K562 (cell line): Measurements from ENCODE around the gene NTRK1. TPM values are rescaled to one million over a fixed set of nuclear protein-coding genes. Genes with fewer than 3 reads are reported as not detected.

Source experiments
- BACH1 ChIP-seq: fragments of 200-800 bp; sonication (Bioruptor generic); IDR thresholded peaks from 2 replicates; pipeline ENCODE4 v1.6.1; 2016; ENCODE audit warnings: missing genetic modification characterization, missing compliant biosample characterization
- CBX2 ChIP-seq: fragments of 200-600 bp; sonication (generic); IDR thresholded peaks from one replicate; pipeline ENCODE4 v1.6.1; 2012; ENCODE audit warnings: mild to moderate bottlenecking, low read length, inconsistent platforms; ENCODE audit not compliant: insufficient read depth, poor library complexity, severe bottlenecking
- EZH2 ChIP-seq: IDR thresholded peaks from 2 replicates; pipeline ENCODE4 v1.6.1; 2012; ENCODE audit warnings: low read depth, mild to moderate bottlenecking, inconsistent platforms, low read length, borderline replicate concordance
- FOXJ3 ChIP-seq: sonication (generic); formaldehyde crosslinking; IDR thresholded peaks from 2 replicates; pipeline ENCODE4 v1.4.0; 2020; ENCODE audit warnings: mild to moderate bottlenecking, missing genetic modification reagents
- KLF16 ChIP-seq: IDR thresholded peaks from 2 replicates; pipeline ENCODE4 v1.6.1; 2016; ENCODE audit warnings: antibody characterized with exemption
- MTA3 ChIP-seq: fragments of 450-650 bp; formaldehyde crosslinking; IDR thresholded peaks from 2 replicates; pipeline ENCODE4 v1.6.1; 2017; ENCODE audit warnings: mild to moderate bottlenecking, borderline replicate concordance
- NBN ChIP-seq: fragments of 450-650 bp; IDR thresholded peaks from 2 replicates; pipeline ENCODE4 v1.6.1; 2016; ENCODE audit warnings: low read depth, mild to moderate bottlenecking
- NFE2 ChIP-seq: IDR thresholded peaks from 2 replicates; pipeline ENCODE4 v1.6.1; 2014; ENCODE audit warnings: antibody characterized with exemption, low read depth
- TRIM24 ChIP-seq, 2 experiments: fragments of 450-650 bp; IDR thresholded peaks; 2 replicates each; pipeline ENCODE4 v1.6.1; 2016
- XRCC3 ChIP-seq: fragments of 450-650 bp; IDR thresholded peaks from 2 replicates; pipeline ENCODE4 v1.6.1; 2017; ENCODE audit warnings: mild to moderate bottlenecking, moderate library complexity
- ZKSCAN8 ChIP-seq: fragments of 200-800 bp; sonication (Bioruptor generic); IDR thresholded peaks from 2 replicates; pipeline ENCODE4 v1.6.1; 2016; ENCODE audit warnings: missing genetic modification characterization, missing compliant biosample characterization
- polyA plus RNA-seq, 8 experiments: library from polyadenylated mRNA; depleted of rRNA in 4 of 8; stranded (reverse) in 5 of 8; unstranded in 3 of 8; fragments of >200 nt; fragmentation: Nextera tagmentation in 2 of 8; fragmentation: Illumina TruSeq in 1 of 8; extraction: Ambion mirVana in 2 of 8; extraction: Trizol in 1 of 8; gene quantifications; 2 replicates each; pipeline versions ENCODE4 v1.2.1 to v1.2.3, GENCODE V29; 2011 to 2014; ENCODE audit warnings: inconsistent platforms in 1 of 8, missing spikeins in 1 of 8
- total RNA-seq, 7 experiments: library from RNA; depleted of rRNA in 6 of 7; stranded (reverse); fragments of >200 nt in 6 of 7; fragmentation: Illumina TruSeq in 2 of 7; extraction: Trizol in 2 of 7; gene quantifications; 2 replicates each; pipeline versions ENCODE4 v1.2.1 to v1.2.3, GENCODE V29; 2011 to 2021; ENCODE audit warnings: low replicate concordance in 1 of 7
- TF ChIP-seq, protein P1 (sequence below): fragments of 450-650 bp; formaldehyde crosslinking; IDR thresholded peaks from 2 replicates; pipeline ENCODE4 v1.4.0; 2020; ENCODE audit warnings: mild to moderate bottlenecking, moderate library complexity
- TF ChIP-seq, protein P2 (sequence below): fragments of 150-350 bp; IDR thresholded peaks from 2 replicates; pipeline ENCODE4 v1.6.1; 2014; ENCODE audit warnings: low read depth, mild to moderate bottlenecking, low read length, borderline replicate concordance
- TF ChIP-seq, protein P3 (sequence below), 3 experiments: fragments of 200-800 bp in 1 of 3; sonication (Bioruptor generic) in 1 of 3; sonication (generic) in 1 of 3; formaldehyde crosslinking in 1 of 3; IDR thresholded peaks; 2 replicates each; pipeline versions ENCODE4 v1.6.1 to v1.8.0; 2016 to 2022; ENCODE audit warnings: mild to moderate bottlenecking in 2 of 3, missing compliant biosample characterization in 2 of 3, missing genetic modification characterization in 2 of 3, missing genetic modification reagents in 1 of 3
- TF ChIP-seq, protein P4 (sequence below), 2 experiments: fragments of 150-350 bp in 1 of 2; IDR thresholded peaks; 2 replicates each; pipeline ENCODE4 v1.6.1; 2012 to 2016; ENCODE audit warnings: low read depth in 2 of 2, low read length in 2 of 2, mild to moderate bottlenecking in 1 of 2, moderate library complexity in 1 of 2

NTRK1 gene
- total and polyA plus RNA-seq, 9 of the 15 experiments (the other 6 are each of a cell fraction or from before 2014, with no cell fraction given) = 0.46 to 30.0 (median 7.9) TPM

DNA sequence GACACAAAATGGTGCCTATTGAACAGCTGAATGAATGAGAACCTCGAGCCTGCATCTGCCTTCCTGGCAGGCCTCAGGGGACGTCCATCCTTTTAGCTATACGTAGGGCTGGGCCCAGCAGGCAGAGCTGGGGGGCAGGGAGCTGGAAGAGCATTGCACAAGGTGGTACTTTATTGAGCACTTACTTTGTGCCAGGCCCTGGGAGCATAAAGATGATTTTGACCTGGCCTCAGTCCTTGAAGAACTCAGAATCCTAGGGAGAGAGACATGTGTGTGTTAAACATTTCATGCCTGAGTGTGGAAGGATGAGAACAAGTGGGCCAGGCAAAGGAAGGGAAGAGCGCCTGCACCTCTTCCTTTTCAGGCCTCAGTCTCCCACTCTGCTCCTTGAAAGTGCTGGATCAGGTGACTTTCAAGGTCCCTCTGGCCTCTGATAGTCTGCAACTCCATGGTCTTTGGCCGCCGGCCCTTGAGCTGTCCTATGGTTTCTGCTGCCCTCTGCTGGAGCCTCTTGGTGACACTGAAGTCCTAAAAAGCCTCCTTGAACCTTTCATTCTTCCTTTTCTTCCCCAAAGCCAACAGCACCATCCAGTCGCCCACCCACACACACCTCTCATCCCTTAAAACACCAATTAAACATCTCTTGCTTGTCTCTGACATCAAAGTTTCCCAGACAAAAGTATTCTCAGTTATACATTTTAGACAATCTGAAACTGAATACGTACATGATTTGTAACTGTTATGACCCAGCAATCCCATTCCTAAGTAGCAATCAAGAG is 29.3 kb downstream of the NTRK1 start (continued):
- TF ChIP-seq, protein P1, sequence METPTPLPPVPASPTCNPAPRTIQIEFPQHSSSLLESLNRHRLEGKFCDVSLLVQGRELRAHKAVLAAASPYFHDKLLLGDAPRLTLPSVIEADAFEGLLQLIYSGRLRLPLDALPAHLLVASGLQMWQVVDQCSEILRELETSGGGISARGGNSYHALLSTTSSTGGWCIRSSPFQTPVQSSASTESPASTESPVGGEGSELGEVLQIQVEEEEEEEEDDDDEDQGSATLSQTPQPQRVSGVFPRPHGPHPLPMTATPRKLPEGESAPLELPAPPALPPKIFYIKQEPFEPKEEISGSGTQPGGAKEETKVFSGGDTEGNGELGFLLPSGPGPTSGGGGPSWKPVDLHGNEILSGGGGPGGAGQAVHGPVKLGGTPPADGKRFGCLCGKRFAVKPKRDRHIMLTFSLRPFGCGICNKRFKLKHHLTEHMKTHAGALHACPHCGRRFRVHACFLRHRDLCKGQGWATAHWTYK (CRISPR knock-in tag) = no peak
- TF ChIP-seq BACH1 (no peak), NFE2 (no peak), MTA3 (0 out of 2 replicates have a peak, but pooled peaks have one; percentile 16), TRIM24 (IDR thresholded peaks at IDR 0.05) (no peak), KLF16 (no peak), NBN (no peak), EZH2 (no peak), XRCC3 (no peak), CBX2 (no peak), ZKSCAN8 (CRISPR knock-in tag) (no peak), FOXJ3 (CRISPR knock-in tag) (no peak)
- TF ChIP-seq, protein P2, sequence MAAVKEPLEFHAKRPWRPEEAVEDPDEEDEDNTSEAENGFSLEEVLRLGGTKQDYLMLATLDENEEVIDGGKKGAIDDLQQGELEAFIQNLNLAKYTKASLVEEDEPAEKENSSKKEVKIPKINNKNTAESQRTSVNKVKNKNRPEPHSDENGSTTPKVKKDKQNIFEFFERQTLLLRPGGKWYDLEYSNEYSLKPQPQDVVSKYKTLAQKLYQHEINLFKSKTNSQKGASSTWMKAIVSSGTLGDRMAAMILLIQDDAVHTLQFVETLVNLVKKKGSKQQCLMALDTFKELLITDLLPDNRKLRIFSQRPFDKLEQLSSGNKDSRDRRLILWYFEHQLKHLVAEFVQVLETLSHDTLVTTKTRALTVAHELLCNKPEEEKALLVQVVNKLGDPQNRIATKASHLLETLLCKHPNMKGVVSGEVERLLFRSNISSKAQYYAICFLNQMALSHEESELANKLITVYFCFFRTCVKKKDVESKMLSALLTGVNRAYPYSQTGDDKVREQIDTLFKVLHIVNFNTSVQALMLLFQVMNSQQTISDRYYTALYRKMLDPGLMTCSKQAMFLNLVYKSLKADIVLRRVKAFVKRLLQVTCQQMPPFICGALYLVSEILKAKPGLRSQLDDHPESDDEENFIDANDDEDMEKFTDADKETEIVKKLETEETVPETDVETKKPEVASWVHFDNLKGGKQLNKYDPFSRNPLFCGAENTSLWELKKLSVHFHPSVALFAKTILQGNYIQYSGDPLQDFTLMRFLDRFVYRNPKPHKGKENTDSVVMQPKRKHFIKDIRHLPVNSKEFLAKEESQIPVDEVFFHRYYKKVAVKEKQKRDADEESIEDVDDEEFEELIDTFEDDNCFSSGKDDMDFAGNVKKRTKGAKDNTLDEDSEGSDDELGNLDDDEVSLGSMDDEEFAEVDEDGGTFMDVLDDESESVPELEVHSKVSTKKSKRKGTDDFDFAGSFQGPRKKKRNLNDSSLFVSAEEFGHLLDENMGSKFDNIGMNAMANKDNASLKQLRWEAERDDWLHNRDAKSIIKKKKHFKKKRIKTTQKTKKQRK = no peak
- TF ChIP-seq, protein P3, sequence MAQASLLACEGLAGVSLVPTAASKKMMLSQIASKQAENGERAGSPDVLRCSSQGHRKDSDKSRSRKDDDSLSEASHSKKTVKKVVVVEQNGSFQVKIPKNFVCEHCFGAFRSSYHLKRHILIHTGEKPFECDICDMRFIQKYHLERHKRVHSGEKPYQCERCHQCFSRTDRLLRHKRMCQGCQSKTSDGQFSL (CRISPR knock-in tag; IDR thresholded peaks at IDR 0.05) = no peak
- TF ChIP-seq, protein P3 (tag; IDR thresholded peaks at IDR 0.05) = no peak
- TF ChIP-seq, protein P4, sequence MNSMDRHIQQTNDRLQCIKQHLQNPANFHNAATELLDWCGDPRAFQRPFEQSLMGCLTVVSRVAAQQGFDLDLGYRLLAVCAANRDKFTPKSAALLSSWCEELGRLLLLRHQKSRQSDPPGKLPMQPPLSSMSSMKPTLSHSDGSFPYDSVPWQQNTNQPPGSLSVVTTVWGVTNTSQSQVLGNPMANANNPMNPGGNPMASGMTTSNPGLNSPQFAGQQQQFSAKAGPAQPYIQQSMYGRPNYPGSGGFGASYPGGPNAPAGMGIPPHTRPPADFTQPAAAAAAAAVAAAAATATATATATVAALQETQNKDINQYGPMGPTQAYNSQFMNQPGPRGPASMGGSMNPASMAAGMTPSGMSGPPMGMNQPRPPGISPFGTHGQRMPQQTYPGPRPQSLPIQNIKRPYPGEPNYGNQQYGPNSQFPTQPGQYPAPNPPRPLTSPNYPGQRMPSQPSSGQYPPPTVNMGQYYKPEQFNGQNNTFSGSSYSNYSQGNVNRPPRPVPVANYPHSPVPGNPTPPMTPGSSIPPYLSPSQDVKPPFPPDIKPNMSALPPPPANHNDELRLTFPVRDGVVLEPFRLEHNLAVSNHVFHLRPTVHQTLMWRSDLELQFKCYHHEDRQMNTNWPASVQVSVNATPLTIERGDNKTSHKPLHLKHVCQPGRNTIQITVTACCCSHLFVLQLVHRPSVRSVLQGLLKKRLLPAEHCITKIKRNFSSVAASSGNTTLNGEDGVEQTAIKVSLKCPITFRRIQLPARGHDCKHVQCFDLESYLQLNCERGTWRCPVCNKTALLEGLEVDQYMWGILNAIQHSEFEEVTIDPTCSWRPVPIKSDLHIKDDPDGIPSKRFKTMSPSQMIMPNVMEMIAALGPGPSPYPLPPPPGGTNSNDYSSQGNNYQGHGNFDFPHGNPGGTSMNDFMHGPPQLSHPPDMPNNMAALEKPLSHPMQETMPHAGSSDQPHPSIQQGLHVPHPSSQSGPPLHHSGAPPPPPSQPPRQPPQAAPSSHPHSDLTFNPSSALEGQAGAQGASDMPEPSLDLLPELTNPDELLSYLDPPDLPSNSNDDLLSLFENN (IDR thresholded peaks at IDR 0.05; ENCODE audit: low read depth in 2 of 2, low read length in 2 of 2) = no peak
